Lower leg skin (tissue), 4 donors: ENCODE results near the gene ZC3H7A. TPM values are rescaled to one million over a fixed set of nuclear protein-coding genes. Genes with fewer than 3 reads are reported as not detected.
"Not testable (repeated sequence)": the region's sequence is repeated elsewhere in the genome, so short reads cannot be mapped to it uniquely, and the experiment has no call there.

Experiments used
- DNase-seq, 2 donors: peaks; one replicate each; pipeline ENCODE4 v3.0.0-alpha.2; 2019; ENCODE audit warnings: low spot score in 2 of 2
- H3K4me3 ChIP-seq: fragments of 200-600 bp; sonication (generic); 2 replicates; pipeline ENCODE4 v1.5.1; 2017; ENCODE audit warnings: mild to moderate bottlenecking, low read depth; ENCODE audit not compliant: poor library complexity, severe bottlenecking
- POLR2A ChIP-seq, 2 donors: fragments of 450-650 bp; IDR thresholded peaks; one replicate each; pipeline ENCODE4 v1.6.1; 2016 to 2017; ENCODE audit warnings: antibody characterized with exemption in 2 of 2, mild to moderate bottlenecking in 1 of 2, moderate library complexity in 1 of 2
- WGBS, 2 donors: methylation state at CpG; one replicate each; pipeline ENCODE4 v1.1.5; 2018; 5-methylcytosine and 5-hydroxymethylcytosine counted together
- intact Hi-C: fragments of 100-400 bp; cut with DNase I; formaldehyde crosslinking; loops from one replicate; pipeline ENCODE4 v1.15.0; 2023; ENCODE audit warnings: low total_unique reads
- total RNA-seq, 4 donors: library from RNA; depleted of rRNA; stranded (reverse); fragments of >200 nt; gene quantifications; one replicate each; pipeline ENCODE4 v1.1.0, GENCODE V29; 2016
- TF ChIP-seq, protein P1 (sequence below), 3 donors: fragments of 450-650 bp; IDR thresholded peaks; one replicate each; pipeline ENCODE4 v1.5.1; 2016; ENCODE audit warnings: antibody characterized with exemption in 3 of 3, mild to moderate bottlenecking in 3 of 3, moderate library complexity in 2 of 3

ZC3H7A gene
- total RNA-seq, 4 donors from 2014 or later: 22.0 to 46.6 (median 31.3) TPM

- 46 to 50% methylated on average over 7 of the region's 7 CpGs for WGBS, 2 donors
- TF ChIP-seq, protein P1, sequence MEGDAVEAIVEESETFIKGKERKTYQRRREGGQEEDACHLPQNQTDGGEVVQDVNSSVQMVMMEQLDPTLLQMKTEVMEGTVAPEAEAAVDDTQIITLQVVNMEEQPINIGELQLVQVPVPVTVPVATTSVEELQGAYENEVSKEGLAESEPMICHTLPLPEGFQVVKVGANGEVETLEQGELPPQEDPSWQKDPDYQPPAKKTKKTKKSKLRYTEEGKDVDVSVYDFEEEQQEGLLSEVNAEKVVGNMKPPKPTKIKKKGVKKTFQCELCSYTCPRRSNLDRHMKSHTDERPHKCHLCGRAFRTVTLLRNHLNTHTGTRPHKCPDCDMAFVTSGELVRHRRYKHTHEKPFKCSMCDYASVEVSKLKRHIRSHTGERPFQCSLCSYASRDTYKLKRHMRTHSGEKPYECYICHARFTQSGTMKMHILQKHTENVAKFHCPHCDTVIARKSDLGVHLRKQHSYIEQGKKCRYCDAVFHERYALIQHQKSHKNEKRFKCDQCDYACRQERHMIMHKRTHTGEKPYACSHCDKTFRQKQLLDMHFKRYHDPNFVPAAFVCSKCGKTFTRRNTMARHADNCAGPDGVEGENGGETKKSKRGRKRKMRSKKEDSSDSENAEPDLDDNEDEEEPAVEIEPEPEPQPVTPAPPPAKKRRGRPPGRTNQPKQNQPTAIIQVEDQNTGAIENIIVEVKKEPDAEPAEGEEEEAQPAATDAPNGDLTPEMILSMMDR (IDR thresholded peaks at IDR 0.05): no peak
- no peak for TF ChIP-seq POLR2A (IDR thresholded peaks at IDR 0.05)
- H3K4me3 ChIP-seq: no peak overlapping the region
- intact Hi-C loops: no loop called here
- no peak for DNase-seq
These were observed 3.2 kb downstream of the ZC3H7A start for GRCh38 chr16:11793840-11794239.

DNA sequence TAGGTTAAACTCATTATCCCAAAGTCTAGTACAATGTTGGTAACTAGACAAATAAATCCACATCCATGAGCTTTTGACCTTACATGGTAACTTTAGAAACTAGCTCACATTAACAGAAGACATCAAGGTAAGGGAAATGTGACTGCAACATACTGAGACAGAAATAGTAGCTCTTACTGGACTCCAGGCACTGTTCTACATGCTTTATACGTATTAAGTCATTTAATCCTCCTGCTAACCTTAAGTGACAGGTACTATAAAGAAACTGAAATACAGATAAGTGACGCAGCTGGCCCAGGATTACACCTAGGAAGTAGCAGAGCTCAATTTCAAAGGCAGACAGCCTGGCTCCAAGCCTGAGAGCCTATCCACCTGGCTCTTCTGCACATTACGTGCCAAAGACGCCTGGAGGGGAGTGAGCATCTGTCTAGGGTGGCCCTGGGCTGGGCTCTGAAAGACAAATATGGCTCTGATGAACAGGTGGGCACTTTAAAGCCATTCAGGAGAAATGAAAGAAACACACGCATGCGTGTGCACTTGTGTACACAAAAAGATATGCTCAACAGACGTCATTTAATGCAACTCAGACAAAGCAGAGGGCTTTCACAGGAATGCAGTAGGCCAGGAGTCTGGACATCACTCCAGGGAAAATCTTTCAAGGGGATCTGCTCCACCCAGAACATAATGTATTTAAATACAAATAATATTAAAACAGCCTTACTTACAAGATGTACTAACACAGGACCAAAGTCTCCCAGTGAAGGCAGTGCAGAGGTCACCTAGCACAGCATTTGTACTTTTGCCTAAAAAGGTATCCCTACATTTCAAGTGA is 4.4 kb downstream of the ZC3H7A start:
- 57 to 62% methylated on average over 7 of the region's 7 CpGs for WGBS, 2 donors
- TF ChIP-seq, protein P1 (IDR thresholded peaks at IDR 0.05): no peak
- no peak for TF ChIP-seq POLR2A (IDR thresholded peaks at IDR 0.05)
- intact Hi-C loops: no loop called here

DNA sequence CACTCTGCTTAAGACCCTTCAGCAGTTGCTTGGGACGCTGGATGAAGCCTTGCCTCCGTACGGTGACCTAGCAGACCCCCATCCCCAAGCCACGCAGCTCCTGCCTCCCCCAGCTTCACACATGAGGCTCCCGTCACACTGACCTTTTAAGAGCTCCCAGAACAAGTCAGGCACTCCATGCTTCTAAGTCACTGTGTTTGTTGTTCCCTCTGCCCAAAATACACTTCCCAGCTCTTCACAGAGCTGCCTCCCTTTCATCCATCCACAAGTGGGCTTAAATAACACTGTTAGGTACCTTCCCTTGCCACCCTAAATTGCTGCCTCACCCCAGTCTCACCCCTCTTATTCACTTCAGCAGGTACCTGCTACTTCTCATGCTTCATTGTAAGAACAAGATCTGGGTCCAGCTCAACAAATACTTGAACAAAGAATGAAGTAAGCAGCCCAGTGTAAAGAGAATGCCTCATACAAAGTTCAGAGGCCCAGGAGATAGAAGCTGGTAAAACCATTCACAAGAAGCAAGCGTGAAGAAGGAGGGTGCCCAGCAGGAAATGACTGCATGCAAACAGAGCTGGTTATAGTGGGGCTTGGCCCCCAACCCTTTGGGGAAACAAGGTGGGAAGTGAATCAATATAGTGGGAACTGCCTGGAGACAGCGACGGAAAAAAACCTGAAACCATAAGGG is 5.8 kb downstream of the ZC3H7A start:
- TF ChIP-seq, protein P1 (IDR thresholded peaks at IDR 0.05): no peak
- no peak for TF ChIP-seq POLR2A (IDR thresholded peaks at IDR 0.05)
- intact Hi-C loops: no loop called here
- no peak for DNase-seq
- no peak overlapping the region for H3K4me3 ChIP-seq
- 88 to 90% methylated on average over 8 of the region's 8 CpGs for WGBS, 2 donors

More for the DNA sequence above, 4.4 kb downstream of the ZC3H7A start:
- no peak for DNase-seq
- no peak overlapping the region for H3K4me3 ChIP-seq

- WGBS, 2 donors: 87 to 88% methylated on average over 3 of the region's 3 CpGs
- no peak overlapping the region for H3K4me3 ChIP-seq
- no peak for DNase-seq
- intact Hi-C loops: no loop called here
- TF ChIP-seq POLR2A (IDR thresholded peaks at IDR 0.05): no peak
- TF ChIP-seq, protein P1 (IDR thresholded peaks at IDR 0.05): no peak
These were observed 8.1 kb downstream of the ZC3H7A start for GRCh38 chr16:11788914-11789313.

DNA sequence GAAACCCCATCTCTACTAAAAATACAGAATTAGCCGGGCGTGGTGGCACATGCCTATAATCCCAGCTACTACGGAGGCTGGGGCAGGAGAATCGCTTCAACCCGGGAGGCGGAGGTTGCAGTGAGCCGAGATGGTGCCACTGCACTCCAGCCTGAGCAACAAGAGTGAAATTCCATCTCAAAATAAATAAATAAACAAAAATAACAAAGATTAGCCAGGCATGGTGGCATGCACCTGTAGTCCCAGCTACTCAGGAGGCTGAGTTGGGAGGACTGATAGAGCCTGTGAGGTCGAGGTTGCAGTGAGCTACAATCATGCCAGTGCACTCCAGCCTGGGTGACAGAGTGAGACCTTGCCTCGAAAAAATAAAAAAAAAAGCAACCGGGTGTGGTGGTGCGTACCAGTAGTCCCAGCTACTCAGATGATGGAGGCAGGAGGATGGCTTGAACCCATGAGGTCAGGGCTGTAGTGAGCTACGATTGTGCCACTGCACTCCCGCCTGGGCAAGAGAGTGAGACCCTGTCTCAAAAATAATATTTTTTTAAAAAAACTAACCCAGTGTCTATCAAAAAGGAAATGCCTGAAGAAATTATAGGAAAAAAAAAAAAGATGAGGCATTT is 12.0 kb downstream of the ZC3H7A start:
- intact Hi-C loops, DNase-seq, H3K4me3 ChIP-seq: not testable (repeated sequence)
- WGBS, 2 donors: 86 to 87% methylated on average over 13 of the region's 13 CpGs

DNA sequence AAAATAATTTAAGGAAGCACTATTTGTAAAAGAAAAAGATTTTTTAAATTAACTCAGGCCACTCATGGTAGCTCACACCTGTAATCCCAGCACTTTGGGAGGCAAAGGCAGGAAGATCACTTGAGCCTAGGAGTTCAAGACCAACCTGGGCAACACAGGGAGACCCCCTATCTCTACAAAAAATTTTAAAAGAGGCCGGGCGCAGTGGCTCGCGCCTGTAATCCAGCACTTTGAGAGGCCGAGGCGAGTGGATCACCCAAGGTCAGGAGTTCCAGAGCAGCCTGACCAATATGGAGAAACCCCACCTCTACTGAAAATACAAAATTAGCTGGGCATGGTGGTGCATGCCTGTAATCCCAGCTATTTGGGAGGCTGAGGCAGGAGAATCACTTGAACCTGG is 12.7 kb downstream of the ZC3H7A start:
- intact Hi-C loops, H3K4me3 ChIP-seq, DNase-seq: not testable (repeated sequence)
- WGBS, 2 donors: 94 to 98% methylated on average over 6 of the region's 6 CpGs
